NCI-H82 (cell line): ENCODE results near the gene ZNF83.
"Not testable (repeated sequence)": the region's sequence is repeated elsewhere in the genome, so short reads cannot be mapped to it uniquely, and the experiment has no call there.

Experiments
- DNase-seq: peaks from one replicate; lab custom pipeline; 2025; lab: John Stamatoyannopoulos, UW

The ZNF83 gene

GRCh38 chr19:52637718-52638585, at the start of gene ZNF83:
Gene ZNF83 (minus strand): TSS chr19:52638355.
- DNase-seq: peak; percentile 98

- DNase-seq: no peak
Observed at GRCh38 chr19:52687684-52688083, 49.5 kb upstream of the ZNF83 start.

GRCh38 chr19:52685811-52686210, 47.7 kb upstream of the ZNF83 start:
- DNase-seq: no peak

- not testable (repeated sequence) for DNase-seq
Observed at GRCh38 chr19:52681216-52681615, 43.1 kb upstream of the ZNF83 start.

GRCh38 chr19:52679598-52679997, 41.4 kb upstream of the ZNF83 start:
- no peak for DNase-seq

- DNase-seq: peak; percentile 47
Observed at GRCh38 chr19:52675239-52675638, 37.1 kb upstream of the ZNF83 start.

- DNase-seq: no peak
Observed at GRCh38 chr19:52673014-52673413, 34.9 kb upstream of the ZNF83 start.

GRCh38 chr19:52670046-52670445, 31.9 kb upstream of the ZNF83 start:
- DNase-seq: no peak

- DNase-seq: no peak
Observed at GRCh38 chr19:52669586-52669985, 31.4 kb upstream of the ZNF83 start.

GRCh38 chr19:52667972-52668371, 29.8 kb upstream of the ZNF83 start:
- DNase-seq: no peak

- DNase-seq: no peak
Observed at GRCh38 chr19:52666506-52666905, 28.4 kb upstream of the ZNF83 start.

- peak; percentile 50 for DNase-seq
Observed at GRCh38 chr19:52665529-52665928, 27.4 kb upstream of the ZNF83 start.

GRCh38 chr19:52665027-52665426, 26.9 kb upstream of the ZNF83 start:
- peak; percentile 35 for DNase-seq

- peak; percentile 88 for DNase-seq
Observed at GRCh38 chr19:52664461-52664860, 26.3 kb upstream of the ZNF83 start.

GRCh38 chr19:52662631-52663030, 24.5 kb upstream of the ZNF83 start:
- no peak for DNase-seq

- DNase-seq: no peak
Observed at GRCh38 chr19:52660981-52661380, 22.8 kb upstream of the ZNF83 start.

GRCh38 chr19:52659013-52659412, 20.9 kb upstream of the ZNF83 start:
- DNase-seq: no peak

GRCh38 chr19:52658595-52658994, 20.4 kb upstream of the ZNF83 start:
- peak; percentile 69 for DNase-seq

- no peak for DNase-seq
Observed at GRCh38 chr19:52653161-52653560, 15.0 kb upstream of the ZNF83 start.

- DNase-seq: no peak
Observed at GRCh38 chr19:52651956-52652355, 13.8 kb upstream of the ZNF83 start.

- no peak for DNase-seq
Observed at GRCh38 chr19:52648336-52649016, 10.3 kb upstream of the ZNF83 start.

- DNase-seq: peak; percentile 23
Observed at GRCh38 chr19:52646571-52647217, 8.5 kb upstream of the ZNF83 start.

- DNase-seq: peak; percentile 95
Observed at GRCh38 chr19:52640916-52641315, 2.8 kb upstream of the ZNF83 start.
